Osteoblast (primary cell): ENCODE results near the gene HOXA11. TPM values are rescaled to one million over a fixed set of nuclear protein-coding genes. Genes with fewer than 3 reads are reported as not detected.

Experiments used
- DNase-seq: peaks from one replicate; pipeline ENCODE4 v3.0.0; 2011; ENCODE audit warnings: low spot score, mixed read lengths; ENCODE audit not compliant: insufficient read length; ENCODE audit errors: missing footprints
- H2AFZ ChIP-seq: 2 replicates; pipeline ENCODE4 v1.6.0; 2011; ENCODE audit warnings: mild to moderate bottlenecking, low read length
- H3K27ac ChIP-seq: 2 replicates; pipeline ENCODE4 v1.5.1; 2011; ENCODE audit warnings: mild to moderate bottlenecking, low read depth, low read length, moderate library complexity
- H3K27me3 ChIP-seq: 2 replicates; pipeline ENCODE4 v1.6.0; 2012; ENCODE audit warnings: mild to moderate bottlenecking, control low read depth, inconsistent platforms, low read length, moderate library complexity; ENCODE audit not compliant: insufficient read depth
- H3K36me3 ChIP-seq: 2 replicates; pipeline ENCODE4 v1.5.1; 2011; ENCODE audit warnings: mild to moderate bottlenecking, low read length, control low read depth, moderate library complexity; ENCODE audit not compliant: insufficient read depth
- H3K4me1 ChIP-seq: 2 replicates; pipeline ENCODE4 v1.5.1; 2011; ENCODE audit warnings: mild to moderate bottlenecking, low read length, control low read depth, moderate library complexity; ENCODE audit not compliant: insufficient read depth
- H3K4me2 ChIP-seq: 2 replicates; pipeline ENCODE4 v1.6.0; 2011; ENCODE audit warnings: mild to moderate bottlenecking, low read length; ENCODE audit not compliant: insufficient read depth
- H3K4me3 ChIP-seq: fragments of 200-600 bp; sonication (generic); 3 replicates; pipeline ENCODE4 v1.5.1; 2012; ENCODE audit warnings: mild to moderate bottlenecking, low read length, inconsistent platforms; ENCODE audit not compliant: insufficient read depth
- H3K79me2 ChIP-seq: 2 replicates; pipeline ENCODE4 v1.6.0; 2012; ENCODE audit warnings: mild to moderate bottlenecking, low read length, control low read depth, inconsistent platforms; ENCODE audit not compliant: insufficient read depth
- H3K9me3 ChIP-seq: 2 replicates; pipeline ENCODE4 v1.5.1; 2011; ENCODE audit warnings: low read depth, low read length, control low read depth
- H4K20me1 ChIP-seq: 2 replicates; pipeline ENCODE4 v1.6.0; 2012; ENCODE audit warnings: mild to moderate bottlenecking, low read length, control low read depth; ENCODE audit not compliant: insufficient read depth
- CTCF ChIP-seq: IDR thresholded peaks from 2 replicates; pipeline ENCODE4 v1.5.1; 2011; ENCODE audit warnings: mild to moderate bottlenecking, low read depth, low read length, moderate library complexity; ENCODE audit errors: extremely low read depth
- total RNA-seq: library from RNA; depleted of rRNA; stranded (reverse); fragments of >200 nt; gene quantifications from 2 replicates; pipeline ENCODE4 v1.2.3, GENCODE V29; 2012

Gene HOXA11
- total RNA-seq, 1 donor: 15.2 TPM

DNA sequence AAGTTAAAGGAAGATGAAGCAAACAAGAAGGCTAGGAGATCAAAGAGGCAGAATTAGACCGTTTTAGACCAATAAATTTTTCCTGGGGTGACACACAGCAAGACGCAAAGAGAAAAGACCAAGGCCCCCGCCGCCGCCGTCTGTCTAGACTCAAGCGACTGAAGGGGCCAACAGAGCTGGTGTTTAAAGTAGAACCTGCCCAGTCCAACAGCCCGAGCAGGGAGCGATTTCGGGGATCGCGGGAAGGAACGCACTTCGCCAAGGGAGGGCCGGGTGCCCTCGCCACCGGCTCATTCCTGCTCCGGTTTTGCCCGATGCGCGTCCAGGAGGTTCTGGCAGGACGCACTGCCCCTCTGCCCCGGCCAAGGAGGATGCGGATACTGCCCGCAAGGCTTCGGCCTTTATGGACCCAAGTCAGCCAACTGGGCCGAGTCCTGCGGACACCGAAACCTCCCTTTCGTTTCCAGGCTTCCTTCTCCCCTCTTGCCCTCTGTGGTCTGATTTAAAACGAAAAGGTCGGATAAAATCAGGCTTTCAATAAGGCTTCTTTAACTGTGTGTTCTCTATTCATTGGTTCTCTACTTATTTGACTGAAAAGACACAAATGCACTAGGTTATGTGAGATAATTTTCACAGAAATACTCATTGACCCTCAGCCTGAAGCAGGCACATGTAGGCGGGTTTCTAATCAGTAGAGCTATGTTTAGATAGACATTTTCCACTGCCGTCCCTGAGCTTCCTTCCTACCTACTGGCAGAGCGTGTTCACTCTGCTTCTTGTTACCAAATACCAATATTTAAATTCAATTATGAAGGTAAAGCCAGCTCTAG, 26.4 kb downstream of the HOXA11 start:
- peaks cover 59% of the 10 kb centered on the region for H3K79me2 ChIP-seq
- H3K9me3 ChIP-seq: no peaks in the 10 kb centered on the region
- no peak for DNase-seq
- H4K20me1 ChIP-seq: peaks cover 6% of the 10 kb centered on the region
- no peak overlapping the region for H2AFZ ChIP-seq
- peaks cover 17% of the 10 kb centered on the region for H3K4me1 ChIP-seq
- H3K4me2 ChIP-seq: no peak overlapping the region
- no peak overlapping the region for H3K27ac ChIP-seq
- H3K27me3 ChIP-seq: no peaks in the 10 kb centered on the region
- H3K4me3 ChIP-seq: no peak overlapping the region
- H3K36me3 ChIP-seq: peaks cover 10% of the 10 kb centered on the region
- no peak for TF ChIP-seq CTCF

DNA sequence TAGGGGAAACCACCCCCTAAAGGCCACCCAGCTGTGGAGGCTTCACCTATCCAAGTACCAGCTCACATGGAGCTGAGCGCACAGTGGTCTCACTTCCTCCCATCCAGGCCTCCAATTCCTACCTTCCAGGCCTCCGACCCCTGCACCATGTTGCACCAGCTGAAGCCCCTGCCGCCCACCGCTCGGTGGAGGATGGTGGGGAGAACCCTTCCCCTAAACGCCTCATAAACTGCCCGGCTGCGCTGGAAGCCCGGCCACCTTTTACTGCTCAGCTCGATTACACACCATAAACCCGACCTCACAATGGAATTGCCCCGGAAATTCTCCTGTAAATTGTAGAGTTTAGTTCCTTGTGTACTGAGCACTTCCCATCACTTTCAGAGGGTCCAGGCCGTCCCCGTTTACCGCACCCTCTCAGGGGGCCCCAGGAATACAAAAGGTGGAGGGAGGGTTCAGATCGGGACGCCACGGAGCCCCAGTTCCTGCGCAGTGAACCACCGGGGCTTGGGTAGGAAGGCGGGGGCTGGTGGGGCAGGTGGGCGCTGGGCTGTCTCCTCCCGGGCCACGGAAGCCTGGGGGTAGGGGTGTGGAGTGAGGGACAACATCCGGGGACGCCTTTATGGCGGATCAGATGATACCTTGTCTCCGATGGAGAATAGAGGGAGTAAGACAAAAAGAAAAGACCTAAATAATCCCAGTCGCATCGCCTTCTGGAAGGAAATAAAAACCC, 27.2 kb downstream of the HOXA11 start:
- Histone ChIP-seq H3K27me3 (no peaks in the 10 kb centered on the region), H2AFZ (no peak overlapping the region), H3K9me3 (no peaks in the 10 kb centered on the region), H4K20me1 (no peaks in the 10 kb centered on the region), H3K27ac (no peak overlapping the region), H3K36me3 (peaks cover 4% of the 10 kb centered on the region), H3K4me3 (no peak overlapping the region), H3K4me2 (no peak overlapping the region), H3K79me2 (peaks cover 59% of the 10 kb centered on the region), H3K4me1 (peaks cover 25% of the 10 kb centered on the region)
- no peak for TF ChIP-seq CTCF
- peak; percentile 84 for DNase-seq

- no peak overlapping the region for H3K27ac ChIP-seq
- H3K27me3 ChIP-seq: no peaks in the 10 kb centered on the region
- H3K4me3 ChIP-seq: peak overlapping the region; percentile 90
- peak overlapping the region; percentile 97 for H3K4me2 ChIP-seq
- peak overlapping the region; percentile 97 for H2AFZ ChIP-seq
- peaks cover 4% of the 10 kb centered on the region for H3K36me3 ChIP-seq
- peaks cover 56% of the 10 kb centered on the region for H3K79me2 ChIP-seq
- DNase-seq: peak; percentile 78
- no peak for TF ChIP-seq CTCF
- peaks cover 30% of the 10 kb centered on the region for H3K4me1 ChIP-seq
- no peaks in the 10 kb centered on the region for H3K9me3 ChIP-seq
- no peaks in the 10 kb centered on the region for H4K20me1 ChIP-seq
Observed at GRCh38 chr7:27156916-27157701, 27.9 kb downstream of the HOXA11 start.
